ENCODE measurements around the gene DEDD. TPM values are rescaled to one million over a fixed set of nuclear protein-coding genes. Genes with fewer than 3 reads are reported as not detected.
A peak's percentile ranks its signal among the peaks of the same experiment; 100 is the strongest.

DEDD gene
- total and polyA plus RNA-seq, 5 donors from 2014 or later = 39.5 to 46.4 (median 41.5) TPM

GRCh38 chr1:161111527-161111926 lies 20.9 kb downstream of the DEDD start:
- no peak overlapping the region for H3K27ac Mint-ChIP-seq

GRCh38 chr1:161111117-161111516 lies 21.4 kb downstream of the DEDD start:
- H3K27ac Mint-ChIP-seq = no peak overlapping the region
- DNase-seq = no peak

More at GRCh38 chr1:161111527-161111926, 20.9 kb downstream of the DEDD start:
- no peak overlapping the region for H3K4me3 ChIP-seq (ENCODE audit: low read depth, low read length)
- ATAC-seq (ENCODE audit: low read depth in 2 of 2) (no peak), DNase-seq (no peak)
- no peaks in the 10 kb centered on the region for H3K27me3 ChIP-seq (ENCODE audit: control insufficient read depth, insufficient read depth, low read length)
- peaks cover 0 to under 1% (median 0%) of the 10 kb centered on the region in 7 donors for H3K9me3 Mint-ChIP-seq
- H3K36me3 Mint-ChIP-seq = peaks cover 4% of the 10 kb centered on the region
- H3K4me1 ChIP-seq (ENCODE audit: control insufficient read depth, insufficient read depth, low read length, poor library complexity, severe bottlenecking) = peaks cover 32% of the 10 kb centered on the region
- H3K4me3 Mint-ChIP-seq = no peak overlapping the region
- no peaks in the 10 kb centered on the region for H3K27me3 Mint-ChIP-seq
- H3K36me3 ChIP-seq (ENCODE audit: control insufficient read depth, insufficient read depth, low read length) = peaks cover 21% of the 10 kb centered on the region
- H3K4me1 Mint-ChIP-seq = peaks cover 33 to 64% (median 50%) of the 10 kb centered on the region in 4 donors
- H3K27ac ChIP-seq (ENCODE audit: insufficient read depth, low read length, poor library complexity, severe bottlenecking) = no peak overlapping the region
- no peaks in the 10 kb centered on the region for H3K9me3 ChIP-seq (ENCODE audit: control insufficient read depth in 2 of 2, low read length in 2 of 2)

GRCh38 chr1:161106431-161106830 lies 26.0 kb downstream of the DEDD start:
- H3K36me3 ChIP-seq (ENCODE audit: control insufficient read depth, insufficient read depth, low read length) = peaks cover 30% of the 10 kb centered on the region
- H3K4me3 Mint-ChIP-seq = peak overlapping the region in 1 of 4 donors; percentile 75
- no peaks in the 10 kb centered on the region for H3K27me3 Mint-ChIP-seq
- H3K27ac ChIP-seq (ENCODE audit: insufficient read depth, low read length, poor library complexity, severe bottlenecking) = no peak overlapping the region
- H3K4me1 ChIP-seq (ENCODE audit: control insufficient read depth, insufficient read depth, low read length, poor library complexity, severe bottlenecking) = no peaks in the 10 kb centered on the region
- no peaks in the 10 kb centered on the region for H3K9me3 ChIP-seq (ENCODE audit: control insufficient read depth in 2 of 2, low read length in 2 of 2)
- H3K4me1 Mint-ChIP-seq = peaks cover 22 to 30% (median 26%) of the 10 kb centered on the region in 4 donors
- no peaks in the 10 kb centered on the region for H3K27me3 ChIP-seq (ENCODE audit: control insufficient read depth, insufficient read depth, low read length)
- ATAC-seq (ENCODE audit: low read depth in 2 of 2) (no peak), DNase-seq (no peak)
- H3K36me3 Mint-ChIP-seq = peaks cover 14% of the 10 kb centered on the region
- H3K4me3 ChIP-seq (ENCODE audit: low read depth, low read length) = no peak overlapping the region
- H3K27ac Mint-ChIP-seq = no peak overlapping the region
- peaks cover 0 to 2% (median 0%) of the 10 kb centered on the region in 7 donors for H3K9me3 Mint-ChIP-seq

More at GRCh38 chr1:161111117-161111516, 21.4 kb downstream of the DEDD start:
- ATAC-seq (ENCODE audit: low read depth in 2 of 2) = no peak
- Histone ChIP-seq H3K27ac (ENCODE audit: insufficient read depth, low read length, poor library complexity, severe bottlenecking) (no peak overlapping the region), H3K9me3 (ENCODE audit: control insufficient read depth in 2 of 2, low read length in 2 of 2) (no peaks in the 10 kb centered on the region), H3K36me3 (ENCODE audit: control insufficient read depth, insufficient read depth, low read length) (peaks cover 21% of the 10 kb centered on the region), H3K27me3 (ENCODE audit: control insufficient read depth, insufficient read depth, low read length) (no peaks in the 10 kb centered on the region), H3K4me3 (ENCODE audit: low read depth, low read length) (no peak overlapping the region), H3K4me1 (ENCODE audit: control insufficient read depth, insufficient read depth, low read length, poor library complexity, severe bottlenecking) (peaks cover 28% of the 10 kb centered on the region)
- peaks cover 36 to 63% (median 52%) of the 10 kb centered on the region in 4 donors for H3K4me1 Mint-ChIP-seq
- H3K36me3 Mint-ChIP-seq = peaks cover 7% of the 10 kb centered on the region
- no peak overlapping the region for H3K4me3 Mint-ChIP-seq
- peaks cover 0 to 2% (median 0%) of the 10 kb centered on the region in 7 donors for H3K9me3 Mint-ChIP-seq
- no peaks in the 10 kb centered on the region for H3K27me3 Mint-ChIP-seq

- DNase-seq (no peak), ATAC-seq (ENCODE audit: low read depth in 2 of 2) (no peak)
- H3K4me1 ChIP-seq (ENCODE audit: control insufficient read depth, insufficient read depth, low read length, poor library complexity, severe bottlenecking) = peaks cover 18% of the 10 kb centered on the region
- Mint-ChIP-seq H3K27ac (no peak overlapping the region), H3K9me3 (peaks cover 0 to 6% (median 0%) of the 10 kb centered on the region in 7 donors), H3K4me3 (peak overlapping the region in 1 of 4 donors; percentile 73), H3K36me3 (peaks cover 22% of the 10 kb centered on the region), H3K4me1 (peaks cover 17 to 29% (median 23%) of the 10 kb centered on the region in 4 donors), H3K27me3 (peaks cover 18% of the 10 kb centered on the region)
- peaks cover 32% of the 10 kb centered on the region for H3K36me3 ChIP-seq (ENCODE audit: control insufficient read depth, insufficient read depth, low read length)
- no peaks in the 10 kb centered on the region for H3K27me3 ChIP-seq (ENCODE audit: control insufficient read depth, insufficient read depth, low read length)
- H3K4me3 ChIP-seq (ENCODE audit: low read depth, low read length) = no peak overlapping the region
- H3K9me3 ChIP-seq (ENCODE audit: control insufficient read depth in 2 of 2, low read length in 2 of 2) = no peaks in the 10 kb centered on the region
- no peak overlapping the region for H3K27ac ChIP-seq (ENCODE audit: insufficient read depth, low read length, poor library complexity, severe bottlenecking)
These were observed 31.9 kb downstream of the DEDD start for GRCh38 chr1:161100556-161100955.

GRCh38 chr1:161099090-161099802 lies 33.2 kb downstream of the DEDD start:
- peaks cover 0 to 6% (median 0%) of the 10 kb centered on the region in 7 donors for H3K9me3 Mint-ChIP-seq
- Histone ChIP-seq H3K4me1 (ENCODE audit: control insufficient read depth, insufficient read depth, low read length, poor library complexity, severe bottlenecking) (peaks cover 18% of the 10 kb centered on the region), H3K4me3 (ENCODE audit: low read depth, low read length) (no peak overlapping the region), H3K27ac (ENCODE audit: insufficient read depth, low read length, poor library complexity, severe bottlenecking) (no peak overlapping the region), H3K27me3 (ENCODE audit: control insufficient read depth, insufficient read depth, low read length) (no peaks in the 10 kb centered on the region), H3K9me3 (ENCODE audit: control insufficient read depth in 2 of 2, low read length in 2 of 2) (no peaks in the 10 kb centered on the region), H3K36me3 (ENCODE audit: control insufficient read depth, insufficient read depth, low read length) (peaks cover 32% of the 10 kb centered on the region)
- DNase-seq (no peak), ATAC-seq (ENCODE audit: low read depth in 2 of 2) (no peak)
- H3K4me3 Mint-ChIP-seq = peak overlapping the region; percentile 73 to 93 (median 81)
- peaks cover 18% of the 10 kb centered on the region for H3K27me3 Mint-ChIP-seq
- peak overlapping the region in 2 of 3 donors; percentile 89 to 90 for H3K27ac Mint-ChIP-seq
- H3K4me1 Mint-ChIP-seq = peaks cover 11 to 26% (median 18%) of the 10 kb centered on the region in 4 donors
- peaks cover 22% of the 10 kb centered on the region for H3K36me3 Mint-ChIP-seq

- peak within 1 kb of the TSS; percentile 30 for H3K27ac ChIP-seq (ENCODE audit: insufficient read depth, low read length, poor library complexity, severe bottlenecking)
- peaks cover 11 to 23% (median 15%) of the 10 kb centered on the region in 4 donors for H3K4me1 Mint-ChIP-seq
- no peaks in the 10 kb centered on the region for H3K9me3 ChIP-seq (ENCODE audit: control insufficient read depth in 2 of 2, low read length in 2 of 2)
- H3K4me1 ChIP-seq (ENCODE audit: control insufficient read depth, insufficient read depth, low read length, poor library complexity, severe bottlenecking) = peaks cover 18% of the 10 kb centered on the region
- H3K4me3 ChIP-seq (ENCODE audit: low read depth, low read length) = peak within 1 kb of the TSS; percentile 89
- H3K4me3 Mint-ChIP-seq = peak within 1 kb of the TSS; percentile 89 to 96 (median 92)
- H3K36me3 Mint-ChIP-seq = peaks cover 22% of the 10 kb centered on the region
- H3K27ac Mint-ChIP-seq = peak within 1 kb of the TSS; percentile 95 to 100 (median 96)
- peaks cover 29% of the 10 kb centered on the region for H3K36me3 ChIP-seq (ENCODE audit: control insufficient read depth, insufficient read depth, low read length)
- DNase-seq (peak; percentile 43 to 87 (median 66)), ATAC-seq (ENCODE audit: low read depth in 2 of 2) (peak; percentile 58 to 70)
- H3K9me3 Mint-ChIP-seq = peaks cover 0 to 6% (median 0%) of the 10 kb centered on the region in 7 donors
- H3K27me3 Mint-ChIP-seq = peaks cover 18% of the 10 kb centered on the region
- H3K27me3 ChIP-seq (ENCODE audit: control insufficient read depth, insufficient read depth, low read length) = no peaks in the 10 kb centered on the region
These were observed 34.0 kb downstream of the DEDD start, which contains the start of gene KLHDC9 for GRCh38 chr1:161098210-161099068. Gene KLHDC9, plus strand, starts transcription at chr1:161098361. Its CDS starts 175 bp downstream, at chr1:161098536.

GRCh38 chr1:161096530-161096929 lies 35.9 kb downstream of the DEDD start:
- H3K27me3 ChIP-seq (ENCODE audit: control insufficient read depth, insufficient read depth, low read length) = no peaks in the 10 kb centered on the region
- no peaks in the 10 kb centered on the region for H3K9me3 ChIP-seq (ENCODE audit: control insufficient read depth in 2 of 2, low read length in 2 of 2)
- H3K36me3 Mint-ChIP-seq = peaks cover 18% of the 10 kb centered on the region
- H3K4me1 ChIP-seq (ENCODE audit: control insufficient read depth, insufficient read depth, low read length, poor library complexity, severe bottlenecking) = peaks cover 18% of the 10 kb centered on the region
- H3K4me1 Mint-ChIP-seq = peaks cover 11 to 23% (median 16%) of the 10 kb centered on the region in 4 donors
- H3K4me3 ChIP-seq (ENCODE audit: low read depth, low read length) = no peak overlapping the region
- H3K27me3 Mint-ChIP-seq = peaks cover 18% of the 10 kb centered on the region
- ATAC-seq (ENCODE audit: low read depth in 2 of 2) (no peak), DNase-seq (no peak)
- H3K9me3 Mint-ChIP-seq = peaks cover 0 to 6% (median 0%) of the 10 kb centered on the region in 7 donors
- H3K36me3 ChIP-seq (ENCODE audit: control insufficient read depth, insufficient read depth, low read length) = peaks cover 21% of the 10 kb centered on the region
- peak overlapping the region in 3 of 4 donors; percentile 18 to 96 (median 89) for H3K4me3 Mint-ChIP-seq
- H3K27ac ChIP-seq (ENCODE audit: insufficient read depth, low read length, poor library complexity, severe bottlenecking) = no peak overlapping the region
- peak overlapping the region; percentile 66 to 100 (median 96) for H3K27ac Mint-ChIP-seq
